OCI-LY1 (cell line): ENCODE results near the gene ZNF692.

Experiments used
- EZH2 ChIP-seq: fragments of 200-600 bp; sonication (generic), shearing (Covaris generic); IDR thresholded peaks from 2 replicates; pipeline ENCODE4 v1.8.0; 2017; ENCODE audit warnings: borderline replicate concordance, mixed run types, mild to moderate bottlenecking, antibody characterized with exemption, low read length, moderate library complexity, mixed read lengths
- TF ChIP-seq, protein P1 (sequence below): fragments of 200-600 bp; sonication (generic), shearing (Covaris generic); IDR thresholded peaks from 2 replicates; pipeline ENCODE4 v1.5.1; 2017; ENCODE audit warnings: mild to moderate bottlenecking, antibody characterized with exemption, low read length, moderate library complexity, mixed read lengths

GRCh38 chr1:248824301-248824700 lies 34.6 kb downstream of the ZNF692 start:
- TF ChIP-seq, protein P1, sequence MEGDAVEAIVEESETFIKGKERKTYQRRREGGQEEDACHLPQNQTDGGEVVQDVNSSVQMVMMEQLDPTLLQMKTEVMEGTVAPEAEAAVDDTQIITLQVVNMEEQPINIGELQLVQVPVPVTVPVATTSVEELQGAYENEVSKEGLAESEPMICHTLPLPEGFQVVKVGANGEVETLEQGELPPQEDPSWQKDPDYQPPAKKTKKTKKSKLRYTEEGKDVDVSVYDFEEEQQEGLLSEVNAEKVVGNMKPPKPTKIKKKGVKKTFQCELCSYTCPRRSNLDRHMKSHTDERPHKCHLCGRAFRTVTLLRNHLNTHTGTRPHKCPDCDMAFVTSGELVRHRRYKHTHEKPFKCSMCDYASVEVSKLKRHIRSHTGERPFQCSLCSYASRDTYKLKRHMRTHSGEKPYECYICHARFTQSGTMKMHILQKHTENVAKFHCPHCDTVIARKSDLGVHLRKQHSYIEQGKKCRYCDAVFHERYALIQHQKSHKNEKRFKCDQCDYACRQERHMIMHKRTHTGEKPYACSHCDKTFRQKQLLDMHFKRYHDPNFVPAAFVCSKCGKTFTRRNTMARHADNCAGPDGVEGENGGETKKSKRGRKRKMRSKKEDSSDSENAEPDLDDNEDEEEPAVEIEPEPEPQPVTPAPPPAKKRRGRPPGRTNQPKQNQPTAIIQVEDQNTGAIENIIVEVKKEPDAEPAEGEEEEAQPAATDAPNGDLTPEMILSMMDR = no peak
- TF ChIP-seq EZH2 = no peak
